Adipose tissue (tissue), 3 donors: ENCODE measurements around the gene ZNF836. TPM values are rescaled to one million over a fixed set of nuclear protein-coding genes. Genes with fewer than 3 reads are reported as not detected.
"Not testable (repeated sequence)": the region's sequence is repeated elsewhere in the genome, so short reads cannot be mapped to it uniquely, and the experiment has no call there.

ENCODE experiments used
- H3K27ac ChIP-seq: one replicate; pipeline ENCODE4 v1.5.1; 2013; ENCODE audit warnings: low read depth, low read length
- WGBS, 3 donors: extraction: QIAGEN DNeasy Blood & Tissue Kit; methylation state at CpG; one replicate each; pipeline ENCODE4 v1.1.7; 2013; 5-methylcytosine and 5-hydroxymethylcytosine counted together
- polyA plus RNA-seq, 3 donors: library from polyadenylated mRNA; stranded (reverse); fragments of 200-250 nt; gene quantifications; one replicate each; pipeline ENCODE4 v1.2.3, GENCODE V29; 2013
- donor health status: healthy with polysubstance abuse.
- donor health status: Bipolar disorder and iron deficiency.
- donor health status: healthy.

The ZNF836 gene
- polyA plus RNA-seq: 1 to 10 TPM; 2.2 to 5.4 (median 4.0) TPM

DNA sequence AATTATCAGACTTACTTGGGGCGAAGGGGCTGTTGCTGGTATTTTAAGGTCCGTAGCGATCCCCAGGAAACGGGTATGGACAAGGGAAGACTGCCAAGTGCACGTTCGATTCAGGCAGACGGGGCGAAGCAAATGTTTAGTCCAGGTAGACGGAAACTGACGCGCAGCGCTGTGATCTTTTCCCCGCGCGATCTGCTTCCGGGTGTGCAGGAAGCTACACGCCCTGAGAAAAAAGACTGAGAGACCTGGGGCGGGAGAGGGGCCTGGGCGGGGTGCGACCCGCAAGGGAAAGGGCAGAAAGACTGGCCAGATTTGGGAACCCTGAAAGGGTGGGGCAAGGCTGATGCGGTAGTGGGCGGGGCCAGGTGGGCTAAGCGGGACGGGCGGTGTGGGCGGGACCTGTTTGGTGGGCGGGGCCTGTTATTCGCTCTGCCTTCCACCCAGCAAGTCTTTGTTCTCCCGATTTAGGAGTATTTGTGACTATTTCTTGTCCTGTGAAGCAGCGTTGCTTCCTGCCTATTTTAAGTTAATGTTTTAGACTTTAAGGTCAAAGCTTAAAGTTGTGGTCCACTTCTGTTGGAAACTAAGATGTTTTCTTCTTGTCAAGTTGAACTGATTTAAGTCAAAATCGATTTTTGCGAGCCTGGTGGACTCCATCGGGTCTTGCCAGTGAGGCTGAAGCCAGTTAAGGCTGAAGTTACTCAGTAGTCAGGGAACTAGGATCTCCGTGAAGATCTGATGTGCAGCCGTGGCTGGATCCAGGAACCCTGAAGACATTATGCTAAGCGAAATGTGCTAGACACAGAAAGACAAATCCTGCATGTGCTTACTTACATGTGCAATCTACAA is at the start of gene ZNF836:
Gene ZNF836 (minus strand): TSS at position 301 of the 849 bp plus-strand sequence. CDS start 3,549 bp downstream, outside the sequence.
- WGBS, 3 donors: 4 to 7% (median 6%) methylated on average over 37 of the region's 37 CpGs
- no peak within 1 kb of the TSS for H3K27ac ChIP-seq

DNA sequence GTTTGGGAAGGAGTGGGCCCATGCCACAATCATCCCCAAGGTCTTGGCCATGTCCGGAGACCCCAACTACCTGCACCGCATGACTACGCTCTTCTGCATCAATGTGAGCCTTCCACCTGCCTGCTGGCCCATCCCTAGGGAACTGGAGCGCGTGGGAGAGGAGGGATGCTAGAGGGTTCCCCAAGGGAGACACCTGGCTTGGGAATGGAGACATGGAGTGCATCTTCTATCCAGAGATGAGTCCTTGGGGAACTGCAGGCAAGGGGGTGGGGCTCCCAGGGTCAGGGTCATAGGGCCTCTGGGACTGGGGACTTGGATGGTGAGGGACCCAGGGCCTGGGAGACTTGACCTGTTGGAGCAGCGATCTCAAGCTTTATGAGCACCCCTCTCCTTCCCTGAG is 49.6 kb upstream of the ZNF836 start:
- H3K27ac ChIP-seq: no peak overlapping the region
- 93 to 99% (median 98%) methylated on average over 6 of the region's 6 CpGs for WGBS, 3 donors

DNA sequence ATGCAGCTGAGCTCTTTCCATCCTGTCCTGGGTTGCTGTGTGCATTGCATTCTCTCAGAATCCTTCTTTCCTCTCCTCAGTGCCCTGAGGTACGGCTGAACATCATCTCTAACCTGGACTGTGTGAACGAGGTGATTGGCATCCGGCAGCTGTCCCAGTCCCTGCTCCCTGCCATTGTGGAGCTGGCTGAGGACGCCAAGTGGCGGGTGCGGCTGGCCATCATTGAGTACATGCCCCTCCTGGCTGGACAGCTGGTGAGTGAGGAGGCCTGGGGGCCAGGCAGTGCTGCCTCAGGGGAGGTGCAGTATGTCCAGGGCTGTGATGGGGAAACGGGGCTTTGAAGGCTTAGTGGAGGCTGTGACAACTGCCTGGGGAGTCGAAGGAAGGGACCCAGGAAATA is 48.2 kb upstream of the ZNF836 start:
- no peak overlapping the region for H3K27ac ChIP-seq
- 93 to 94% (median 94%) methylated on average over 8 of the region's 8 CpGs for WGBS, 3 donors

DNA sequence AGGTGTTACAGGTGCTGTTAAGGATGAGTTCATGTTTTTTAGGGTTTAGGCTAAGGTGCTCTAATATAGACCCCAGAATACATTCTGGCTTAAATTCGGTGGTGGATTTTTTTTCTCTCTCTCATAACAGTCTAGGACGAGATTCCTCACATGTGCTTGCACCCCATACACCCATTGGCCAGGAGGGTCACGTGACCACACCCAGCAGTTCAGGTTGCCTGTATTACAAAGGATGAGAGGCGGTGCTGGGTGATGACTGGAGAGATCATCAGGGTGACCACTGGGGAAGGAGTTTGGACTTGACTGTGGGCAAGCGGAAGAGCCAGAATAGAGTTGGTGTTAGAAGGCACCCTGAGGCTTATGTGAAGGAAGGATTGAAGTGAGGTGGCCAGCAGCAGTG is 46.2 kb upstream of the ZNF836 start:
- 86 to 90% (median 90%) methylated on average over 5 of the region's 5 CpGs for WGBS, 3 donors
- H3K27ac ChIP-seq: no peak overlapping the region

DNA sequence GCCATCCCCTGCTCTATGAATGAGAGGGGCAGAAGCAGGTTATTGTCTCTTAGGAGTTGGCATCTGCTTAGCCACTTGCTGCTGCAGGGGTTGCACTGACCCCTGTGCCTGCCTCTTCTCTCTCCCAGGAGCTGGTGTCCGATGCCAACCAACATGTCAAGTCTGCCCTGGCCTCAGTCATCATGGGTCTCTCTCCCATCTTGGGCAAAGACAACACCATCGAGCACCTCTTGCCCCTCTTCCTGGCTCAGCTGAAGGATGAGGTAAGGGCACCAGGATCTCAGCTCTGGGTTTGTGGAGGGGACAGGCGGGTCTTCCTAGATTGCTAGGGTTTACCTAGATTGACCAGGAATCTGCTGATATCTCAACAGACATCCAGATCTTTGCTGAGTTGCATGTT is 45.0 kb upstream of the ZNF836 start:
- no peak overlapping the region for H3K27ac ChIP-seq
- 93 to 99% (median 98%) methylated on average over 3 of the region's 3 CpGs for WGBS, 3 donors

DNA sequence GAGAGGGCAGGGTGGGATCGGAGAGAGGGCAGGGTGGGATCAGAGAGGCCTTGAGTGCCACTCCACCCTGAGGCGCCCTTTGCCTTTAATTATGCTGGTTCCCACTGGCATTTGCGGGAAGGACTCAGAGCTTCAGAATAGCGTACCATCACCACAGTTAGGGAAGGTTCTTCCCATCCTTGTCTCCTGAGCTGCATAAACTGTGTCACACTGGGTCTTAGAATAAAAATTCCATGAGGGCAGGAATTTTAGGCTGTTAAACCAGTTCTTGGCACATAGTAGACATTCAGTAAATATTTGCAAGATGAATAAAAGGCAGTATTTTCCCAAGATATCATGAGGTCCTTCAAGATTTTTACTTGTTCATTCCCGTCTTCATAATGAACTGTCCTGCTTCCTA is 42.8 kb upstream of the ZNF836 start:
- 91 to 93% (median 92%) methylated on average over 5 of the region's 5 CpGs for WGBS, 3 donors
- no peak overlapping the region for H3K27ac ChIP-seq

DNA sequence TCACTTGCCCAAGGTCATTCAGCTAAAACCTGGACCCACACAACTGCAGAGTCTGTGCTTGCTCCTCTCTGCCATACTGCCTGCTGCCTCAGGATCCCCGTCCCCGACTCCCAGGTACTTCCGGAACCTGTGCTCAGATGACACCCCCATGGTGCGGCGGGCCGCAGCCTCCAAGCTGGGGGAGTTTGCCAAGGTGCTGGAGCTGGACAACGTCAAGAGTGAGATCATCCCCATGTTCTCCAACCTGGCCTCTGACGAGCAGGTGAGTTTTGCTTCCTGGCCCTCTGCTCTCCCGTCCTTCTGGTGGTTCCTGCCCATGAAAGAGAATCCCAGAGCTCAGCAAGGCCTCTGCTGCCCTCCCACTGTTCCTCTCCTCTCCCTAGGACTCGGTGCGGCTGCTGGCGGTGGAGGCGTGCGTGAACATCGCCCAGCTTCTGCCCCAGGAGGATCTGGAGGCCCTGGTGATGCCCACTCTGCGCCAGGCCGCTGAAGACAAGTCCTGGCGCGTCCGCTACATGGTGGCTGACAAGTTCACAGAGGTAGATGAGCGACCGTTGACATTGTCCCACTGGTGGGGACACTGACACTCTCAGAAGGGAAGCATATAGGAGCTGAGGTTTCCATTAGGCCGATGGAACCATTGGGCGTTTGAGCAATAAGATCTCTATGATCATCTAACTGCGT is 41.3 kb upstream of the ZNF836 start:
- WGBS, 3 donors: 96 to 97% (median 97%) methylated on average over 25 of the region's 25 CpGs

DNA sequence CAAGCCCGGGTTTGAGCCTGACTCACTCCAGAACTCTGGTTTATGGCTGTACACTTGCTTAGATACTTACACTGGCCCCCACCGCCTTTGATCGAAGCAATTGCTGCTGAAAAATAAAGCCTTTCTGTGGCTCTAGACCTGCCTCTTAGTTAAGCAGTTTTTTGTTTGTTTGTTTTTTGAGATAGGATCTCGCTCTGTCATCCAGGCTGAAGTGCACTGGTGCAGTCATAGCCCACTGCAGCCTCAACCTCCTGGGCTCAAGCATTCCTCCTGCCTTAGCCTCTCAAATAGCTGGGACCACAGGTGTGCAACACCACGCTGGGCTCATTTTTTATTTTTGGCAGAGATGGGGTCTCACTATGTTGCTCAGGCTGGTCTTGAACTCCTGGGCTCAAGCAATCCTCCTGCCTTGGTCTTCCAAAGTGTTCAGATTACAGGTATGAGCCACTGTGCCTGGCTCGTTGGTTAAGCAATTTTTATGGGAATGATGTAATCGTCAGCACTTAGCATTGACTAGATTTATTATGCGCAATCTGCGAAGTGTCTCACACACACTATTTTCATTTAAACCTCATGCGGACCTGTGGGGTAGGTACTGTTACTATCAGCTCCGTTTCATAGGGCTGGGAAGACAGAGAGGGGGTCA is 40.6 kb upstream of the ZNF836 start:
- 86 to 90% (median 89%) methylated on average over 11 of the region's 11 CpGs for WGBS, 3 donors
- H3K27ac ChIP-seq: no peak overlapping the region

More for the DNA sequence above, 41.3 kb upstream of the ZNF836 start:
- H3K27ac ChIP-seq: no peak overlapping the region

DNA sequence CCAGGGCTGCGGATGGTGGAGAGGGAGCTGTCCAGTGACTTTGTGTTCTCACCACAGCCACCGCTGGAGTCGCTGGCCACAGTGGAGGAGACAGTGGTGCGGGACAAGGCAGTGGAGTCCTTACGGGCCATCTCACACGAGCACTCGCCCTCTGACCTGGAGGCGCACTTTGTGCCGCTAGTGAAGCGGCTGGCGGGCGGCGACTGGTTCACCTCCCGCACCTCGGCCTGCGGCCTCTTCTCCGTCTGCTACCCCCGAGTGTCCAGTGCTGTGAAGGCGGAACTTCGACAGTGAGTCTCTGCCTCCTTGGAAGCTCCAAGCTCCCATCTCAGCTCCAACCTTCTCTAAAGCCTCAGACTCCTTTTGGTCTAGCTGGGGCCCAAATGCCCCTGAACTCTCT is 39.8 kb upstream of the ZNF836 start:
- WGBS, 3 donors: 94 to 96% (median 95%) methylated on average over 20 of the region's 20 CpGs
- no peak overlapping the region for H3K27ac ChIP-seq

DNA sequence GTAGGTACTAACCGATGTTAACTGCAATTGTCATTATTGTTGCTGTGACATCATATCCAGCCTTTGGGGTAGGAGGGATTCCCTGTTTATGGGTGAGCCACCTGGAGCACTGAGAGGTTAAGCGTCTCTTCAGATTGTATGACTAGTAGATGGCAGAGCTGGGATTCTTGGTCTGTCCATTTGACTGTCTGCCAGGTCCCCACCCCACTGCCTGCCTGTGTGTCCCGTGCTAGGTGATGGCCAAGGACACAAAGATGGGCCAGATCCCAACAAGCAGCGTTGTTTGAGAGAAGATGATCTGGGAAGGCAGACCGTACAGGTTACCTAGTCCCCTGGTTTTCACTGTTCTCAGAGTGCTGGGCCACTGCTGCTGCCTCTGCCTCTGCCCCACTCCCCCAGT is 35.1 kb upstream of the ZNF836 start:
- no peak overlapping the region for H3K27ac ChIP-seq
- WGBS, 3 donors: 75 to 89% (median 87%) methylated on average over 5 of the region's 5 CpGs

DNA sequence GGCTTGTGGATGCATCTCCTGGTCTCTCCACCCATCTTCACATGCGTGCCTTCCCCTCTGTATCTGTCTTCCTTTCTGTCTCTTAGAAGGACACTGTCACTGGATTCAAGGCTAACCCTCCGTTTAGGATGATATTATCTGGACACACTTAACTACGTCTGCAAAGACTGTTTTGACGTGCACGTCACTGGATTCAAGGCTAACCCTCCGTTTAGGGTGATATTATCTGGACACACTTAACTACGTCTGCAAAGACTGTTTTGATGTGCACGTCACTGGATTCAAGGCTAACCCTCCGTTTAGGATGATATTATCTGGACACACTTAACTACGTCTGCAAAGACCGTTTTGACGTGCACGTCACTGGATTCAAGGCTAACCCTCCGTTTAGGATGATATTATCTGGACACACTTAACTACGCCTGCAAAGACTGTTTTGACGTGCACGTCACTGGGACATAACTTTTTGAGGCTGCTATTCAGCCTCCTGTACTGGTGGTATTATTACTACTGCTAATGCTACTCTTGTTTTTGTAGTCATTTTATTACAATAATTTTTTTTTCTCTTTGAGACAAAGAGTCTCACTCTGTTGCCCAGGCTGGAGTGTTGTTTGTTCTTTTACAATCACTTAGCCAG is 29.5 kb upstream of the ZNF836 start:
- 58 to 86% (median 85%) methylated on average over 17 of the region's 17 CpGs for WGBS, 3 donors
- not testable (repeated sequence) for H3K27ac ChIP-seq

DNA sequence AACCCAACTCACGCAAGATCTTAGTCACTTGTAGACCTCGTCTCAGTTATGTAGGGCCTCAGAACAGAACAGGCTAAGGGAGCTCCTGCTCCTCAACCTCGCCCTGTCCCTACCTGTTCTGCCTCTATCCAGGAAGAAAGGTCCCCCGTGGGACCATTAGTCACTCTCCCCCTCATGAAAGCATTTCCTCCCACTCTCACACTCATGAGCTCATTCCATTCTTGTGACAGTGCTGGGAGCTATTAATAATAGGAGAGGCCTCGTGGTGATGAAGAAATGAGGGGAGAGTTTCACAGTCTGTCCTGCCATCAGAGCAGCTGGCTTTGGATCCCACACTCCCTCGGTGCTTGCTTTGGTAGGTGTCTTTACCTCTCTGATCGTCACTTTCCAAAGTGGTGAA is 28.6 kb upstream of the ZNF836 start:
- WGBS, 3 donors: 49 to 62% (median 55%) methylated on average over 7 of the region's 7 CpGs
- H3K27ac ChIP-seq: no peak overlapping the region

DNA sequence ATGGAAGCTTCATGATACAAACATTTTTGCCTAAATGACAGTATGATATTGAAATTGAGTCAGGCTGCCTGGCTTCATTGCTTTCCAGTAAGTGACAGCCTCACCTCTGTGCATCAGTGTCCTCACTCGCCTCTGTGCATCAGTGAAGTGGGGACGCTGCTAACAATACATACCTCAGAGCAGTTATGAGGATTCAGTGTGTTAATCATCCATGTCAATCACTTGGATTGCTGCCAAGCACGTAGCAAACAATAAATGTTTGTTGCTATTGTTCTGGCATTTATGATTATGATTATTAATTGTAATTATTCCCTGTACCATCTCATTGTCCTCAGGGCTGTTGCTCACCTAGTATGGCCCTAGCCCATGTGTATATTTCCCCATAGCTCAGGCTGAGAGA is 27.3 kb upstream of the ZNF836 start:
- WGBS, 3 donors: 55 to 69% (median 61%) methylated on average over 3 of the region's 3 CpGs
- H3K27ac ChIP-seq: no peak overlapping the region

DNA sequence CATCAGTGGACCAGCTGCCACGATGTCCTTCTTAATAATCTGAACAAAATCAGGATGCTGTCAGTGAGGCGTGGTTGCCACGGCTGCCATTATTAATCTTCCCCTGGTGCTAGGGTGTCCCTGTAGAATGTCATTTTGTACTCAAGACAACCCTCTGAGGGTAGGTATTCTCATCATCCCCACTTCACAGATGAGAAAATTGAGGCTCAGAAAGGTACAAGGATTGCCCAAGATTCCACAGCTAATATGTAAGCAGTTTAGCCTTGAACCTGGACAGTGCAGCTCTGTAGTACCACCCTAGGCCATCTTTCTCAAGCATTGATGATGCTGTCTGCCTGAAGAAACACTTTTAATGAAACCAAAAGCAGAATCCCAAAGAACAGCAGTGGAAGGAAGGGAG is 26.5 kb upstream of the ZNF836 start:
- H3K27ac ChIP-seq: no peak overlapping the region

DNA sequence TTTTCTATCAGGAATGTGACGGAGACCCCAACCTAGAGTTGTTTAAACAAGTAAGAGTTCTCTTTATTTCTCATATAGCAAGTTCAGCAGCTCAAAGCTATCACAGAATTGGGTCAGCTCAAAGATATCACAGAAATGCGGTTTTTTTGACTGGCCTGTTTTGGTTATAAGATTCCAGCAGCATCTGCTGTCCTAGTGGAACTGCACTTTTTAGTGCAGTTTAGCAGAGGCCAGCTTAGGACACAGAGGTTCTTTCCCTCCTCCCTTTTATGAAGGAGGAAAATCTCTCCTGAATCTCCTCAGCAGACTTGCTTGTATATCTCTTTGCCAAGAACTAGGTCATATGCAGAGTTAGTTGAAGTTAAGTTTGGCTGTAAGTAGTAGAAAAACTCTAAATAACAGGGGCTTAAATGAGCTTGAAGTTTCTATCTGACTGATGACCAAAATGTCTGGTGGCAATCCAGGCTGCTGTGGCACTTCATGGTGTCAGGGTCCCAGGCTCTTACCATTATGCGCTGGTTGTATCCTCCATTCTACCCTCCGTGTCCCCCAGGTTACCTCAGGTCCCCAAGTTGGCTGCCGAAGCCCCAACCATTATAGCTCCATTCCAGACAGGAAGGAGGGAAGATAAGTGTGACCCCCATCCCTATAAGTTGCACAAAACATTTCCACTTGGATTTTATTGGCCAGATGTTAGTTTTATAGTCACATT is 25.0 kb upstream of the ZNF836 start:
- H3K27ac ChIP-seq: no peak overlapping the region
- WGBS, 3 donors: 88 to 96% (median 94%) methylated on average over 5 of the region's 5 CpGs

More for the DNA sequence above, 26.5 kb upstream of the ZNF836 start:
- 88 to 93% (median 91%) methylated on average over 3 of the region's 3 CpGs for WGBS, 3 donors

DNA sequence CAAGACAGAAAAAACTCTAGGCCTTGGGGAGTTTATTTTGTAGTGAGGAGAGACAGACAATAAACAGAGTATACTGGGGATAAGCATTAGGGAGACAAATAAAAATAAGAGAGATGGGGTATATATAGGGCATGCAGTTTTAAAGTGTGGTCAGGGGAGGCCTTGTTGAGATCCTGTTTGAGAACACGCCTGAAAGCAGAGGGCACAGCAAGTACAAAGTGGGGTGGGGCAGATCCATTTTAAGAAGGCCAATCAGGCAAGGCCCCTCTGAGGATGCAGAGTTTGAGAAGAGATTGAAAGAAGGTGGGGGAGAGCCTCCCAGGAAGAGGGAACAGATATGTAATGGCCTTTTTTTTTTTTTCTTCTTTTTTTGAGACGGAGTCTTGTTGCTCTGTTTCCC is 20.5 kb upstream of the ZNF836 start:
- H3K27ac ChIP-seq: no peak overlapping the region
- 46 to 59% (median 58%) methylated on average over 1 to 2 of the region's 2 CpGs for WGBS, 3 donors

DNA sequence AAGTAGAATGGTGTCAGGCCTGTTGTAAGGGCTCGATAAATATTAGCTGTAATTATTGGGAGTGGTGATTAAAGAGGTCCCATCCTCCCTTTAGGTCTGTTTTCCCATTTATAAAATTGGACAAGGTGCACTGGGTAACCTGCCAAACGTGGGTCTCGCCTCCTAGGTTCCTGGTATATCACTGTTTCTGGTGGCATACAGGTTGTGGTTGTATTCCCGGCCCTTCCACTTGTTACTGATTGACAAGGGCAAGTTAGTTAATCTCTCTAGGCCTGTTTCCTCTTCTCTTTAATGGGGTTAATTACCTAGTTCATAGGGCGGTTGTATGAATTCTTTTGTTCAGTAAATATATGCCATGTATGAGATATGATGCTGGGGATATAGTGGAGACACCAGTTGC is 20.0 kb upstream of the ZNF836 start:
- no peak overlapping the region for H3K27ac ChIP-seq
- WGBS, 3 donors: 39 to 75% (median 62%) methylated on average over 5 of the region's 5 CpGs
